Measurements from ENCODE around the gene RSPH3.
"Not testable (repeated sequence)": the region's sequence is repeated elsewhere in the genome, so short reads cannot be mapped to it uniquely, and the experiment has no call there.

Gene RSPH3

DNA sequence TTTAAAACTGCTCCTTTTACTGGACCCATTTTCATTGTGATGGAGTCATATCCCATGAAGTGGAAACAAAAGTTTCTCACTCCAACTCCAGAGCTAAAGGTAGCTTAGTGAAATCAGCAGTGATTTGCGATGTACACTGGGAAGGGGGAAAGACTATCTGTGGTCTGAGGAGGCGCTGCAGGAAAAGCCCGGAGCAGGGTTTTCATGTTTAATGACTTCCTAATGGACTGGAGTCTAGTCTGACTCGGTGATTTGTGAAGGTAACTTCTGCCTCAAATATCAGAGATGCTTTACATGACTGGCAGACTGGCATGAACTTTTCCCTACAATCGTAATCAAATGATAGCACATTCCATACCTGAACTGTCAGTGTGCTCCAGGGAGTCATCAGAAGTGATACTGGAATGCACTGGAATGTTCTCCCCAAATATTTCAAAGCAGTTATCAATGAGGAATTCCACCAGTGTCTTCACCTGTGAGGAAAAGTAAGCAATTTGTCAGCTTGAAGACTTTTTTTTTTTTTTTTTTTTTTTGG, 37.8 kb upstream of the RSPH3 start:
- no peak overlapping the region for H3K4me3 ChIP-seq (ENCODE audit: low read depth, low read length)
- in situ Hi-C loops (cut with HindIII; ENCODE audit: low sequenced_read_pairs) = no loop called here
- DNase-seq (ENCODE audit: low read depth, low spot score) = no peak
- TF ChIP-seq, protein P1, sequence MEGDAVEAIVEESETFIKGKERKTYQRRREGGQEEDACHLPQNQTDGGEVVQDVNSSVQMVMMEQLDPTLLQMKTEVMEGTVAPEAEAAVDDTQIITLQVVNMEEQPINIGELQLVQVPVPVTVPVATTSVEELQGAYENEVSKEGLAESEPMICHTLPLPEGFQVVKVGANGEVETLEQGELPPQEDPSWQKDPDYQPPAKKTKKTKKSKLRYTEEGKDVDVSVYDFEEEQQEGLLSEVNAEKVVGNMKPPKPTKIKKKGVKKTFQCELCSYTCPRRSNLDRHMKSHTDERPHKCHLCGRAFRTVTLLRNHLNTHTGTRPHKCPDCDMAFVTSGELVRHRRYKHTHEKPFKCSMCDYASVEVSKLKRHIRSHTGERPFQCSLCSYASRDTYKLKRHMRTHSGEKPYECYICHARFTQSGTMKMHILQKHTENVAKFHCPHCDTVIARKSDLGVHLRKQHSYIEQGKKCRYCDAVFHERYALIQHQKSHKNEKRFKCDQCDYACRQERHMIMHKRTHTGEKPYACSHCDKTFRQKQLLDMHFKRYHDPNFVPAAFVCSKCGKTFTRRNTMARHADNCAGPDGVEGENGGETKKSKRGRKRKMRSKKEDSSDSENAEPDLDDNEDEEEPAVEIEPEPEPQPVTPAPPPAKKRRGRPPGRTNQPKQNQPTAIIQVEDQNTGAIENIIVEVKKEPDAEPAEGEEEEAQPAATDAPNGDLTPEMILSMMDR (IDR thresholded peaks at IDR 0.05; ENCODE audit: low read depth, low read length) = no peak

DNA sequence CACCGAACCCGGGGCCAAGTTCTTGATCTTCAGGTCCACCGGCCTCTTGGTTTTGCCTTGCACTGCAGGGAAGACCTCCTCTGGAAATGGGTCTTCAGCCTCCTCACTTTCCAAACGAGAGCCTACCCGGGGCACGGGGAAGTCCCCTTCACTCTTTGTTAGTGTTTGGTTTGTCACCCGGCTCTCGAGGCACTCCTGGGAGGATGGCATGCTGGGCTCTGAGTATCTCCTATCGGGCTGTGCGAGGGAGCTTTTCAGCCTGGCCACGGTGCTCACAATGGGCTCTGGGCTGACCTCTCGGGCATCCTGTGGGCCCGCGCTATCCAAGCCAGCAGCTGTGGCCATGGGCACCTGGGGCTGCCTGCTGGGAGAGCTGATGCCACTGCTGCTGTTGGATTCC, 36.7 kb upstream of the RSPH3 start:
- DNase-seq (ENCODE audit: low read depth, low spot score) = no peak
- no peak overlapping the region for H3K4me3 ChIP-seq (ENCODE audit: low read depth, low read length)

DNA sequence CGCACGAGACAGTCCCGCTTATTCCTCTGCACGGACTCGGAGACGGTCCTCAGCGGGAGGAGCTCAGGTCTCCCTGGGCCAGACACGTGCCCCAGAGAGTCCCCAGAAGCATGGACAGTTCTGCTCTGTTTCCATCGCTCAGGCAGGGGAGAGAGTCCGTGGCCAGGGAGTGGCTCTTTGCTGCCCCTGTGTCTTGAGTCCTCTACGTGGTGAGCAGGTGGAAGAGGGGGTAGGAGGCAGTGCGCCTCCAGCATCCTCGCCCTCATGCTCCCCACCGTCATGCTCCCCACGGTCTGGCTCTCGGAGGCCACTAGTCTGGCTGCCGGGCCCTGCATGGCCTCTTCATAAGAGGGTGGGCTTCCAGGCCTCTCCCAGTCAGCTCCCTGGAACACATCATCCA, 35.9 kb upstream of the RSPH3 start:
- no peak overlapping the region for H3K4me3 ChIP-seq (ENCODE audit: low read depth, low read length)
- in situ Hi-C loops (cut with HindIII; ENCODE audit: low sequenced_read_pairs) = no loop called here
- TF ChIP-seq, protein P1 (IDR thresholded peaks at IDR 0.05; ENCODE audit: low read depth, low read length) = no peak
- no peak for DNase-seq (ENCODE audit: low read depth, low spot score)

More for the DNA sequence above, 36.7 kb upstream of the RSPH3 start:
- TF ChIP-seq, protein P1 (IDR thresholded peaks at IDR 0.05; ENCODE audit: low read depth, low read length) = no peak
- in situ Hi-C loops (cut with HindIII; ENCODE audit: low sequenced_read_pairs) = no loop called here

DNA sequence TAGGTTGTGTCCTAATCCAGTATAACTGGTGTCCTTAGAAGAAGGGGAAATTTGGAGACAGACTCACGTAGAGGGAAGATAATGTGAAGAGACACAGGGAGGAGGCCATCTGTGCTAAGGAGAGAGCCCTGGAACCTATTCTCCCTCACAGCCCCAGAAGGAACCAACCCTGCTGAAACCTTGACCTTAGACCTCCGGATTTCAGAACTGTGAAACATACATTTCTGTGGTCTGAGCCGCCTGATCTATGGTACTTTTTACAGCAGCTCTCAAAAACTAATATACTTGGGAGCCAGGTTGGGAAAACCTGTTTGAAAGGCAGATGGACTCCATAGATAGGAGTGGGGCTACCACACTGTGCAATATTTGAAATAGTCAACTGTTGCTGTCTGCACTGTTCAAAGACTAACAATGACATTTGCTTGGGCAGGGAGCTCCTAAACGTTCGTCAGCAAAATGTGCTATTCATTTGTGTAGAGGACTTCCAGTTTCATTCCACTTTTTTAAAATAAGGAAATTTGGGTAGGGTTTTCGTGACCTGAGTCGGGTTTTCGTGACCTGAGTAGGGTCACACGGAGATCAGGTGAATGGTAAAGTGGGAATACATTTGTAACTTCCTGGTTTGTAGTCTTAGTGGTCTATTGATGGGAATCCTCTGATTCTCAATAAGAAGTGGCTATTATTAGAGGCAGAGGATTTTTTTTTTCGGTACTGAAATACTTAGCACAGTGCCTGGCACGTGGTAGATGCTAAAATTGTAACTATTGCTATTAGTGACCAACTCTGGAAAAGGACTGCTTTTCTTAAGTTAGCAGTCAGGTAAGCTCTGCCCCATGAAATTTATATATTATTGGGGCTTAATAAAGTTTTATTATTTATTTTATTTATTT, 33.4 kb upstream of the RSPH3 start:
- TF ChIP-seq, protein P1 (IDR thresholded peaks at IDR 0.05; ENCODE audit: low read depth, low read length) = no peak
- H3K4me3 ChIP-seq (ENCODE audit: low read depth, low read length) = no peak overlapping the region
- in situ Hi-C loops (cut with HindIII; ENCODE audit: low sequenced_read_pairs) = no loop called here
- no peak for DNase-seq (ENCODE audit: low read depth, low spot score)

DNA sequence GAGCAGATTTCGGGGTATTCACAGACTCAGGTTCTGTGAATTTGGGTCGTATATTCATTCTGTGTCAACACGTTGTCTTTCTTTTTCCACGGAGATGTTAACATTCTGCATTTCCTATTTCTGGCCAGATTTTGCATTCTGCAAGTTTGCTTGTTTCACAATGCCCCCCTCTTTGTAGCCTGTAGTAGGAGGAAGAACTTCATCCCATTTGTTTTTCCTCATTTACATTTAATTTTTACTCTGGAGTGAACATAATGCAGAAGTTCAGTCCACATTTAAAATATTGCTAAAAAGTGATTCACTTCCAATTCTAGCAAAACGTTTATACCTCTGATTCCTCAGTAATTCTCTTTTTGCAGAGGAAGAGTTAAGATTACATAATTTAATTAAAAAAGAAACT, 31.8 kb upstream of the RSPH3 start:
- TF ChIP-seq, protein P1 (IDR thresholded peaks at IDR 0.05; ENCODE audit: low read depth, low read length) = no peak
- no peak overlapping the region for H3K4me3 ChIP-seq (ENCODE audit: low read depth, low read length)
- in situ Hi-C loops (cut with HindIII; ENCODE audit: low sequenced_read_pairs) = no loop called here
- DNase-seq (ENCODE audit: low read depth, low spot score) = no peak

DNA sequence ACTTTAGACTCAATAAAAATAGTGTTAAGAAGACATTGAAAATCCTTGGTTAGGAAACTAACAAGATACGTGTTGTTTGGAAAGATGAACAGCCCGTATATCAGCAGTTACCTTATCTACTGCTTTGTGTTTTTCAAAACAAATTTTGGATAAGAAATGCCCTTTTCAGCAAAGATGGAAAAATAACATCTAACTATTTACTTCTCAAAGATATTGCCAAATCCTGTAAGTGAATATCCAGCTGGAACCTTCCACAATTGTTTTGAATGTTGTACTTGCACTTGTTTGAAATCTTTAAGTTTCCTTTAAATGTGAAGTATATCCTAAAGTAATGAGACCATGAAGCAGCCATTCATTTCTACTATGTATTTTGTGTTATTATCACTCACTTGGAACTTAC, 30.2 kb upstream of the RSPH3 start:
- in situ Hi-C loops (cut with HindIII; ENCODE audit: low sequenced_read_pairs) = no loop called here
- no peak for DNase-seq (ENCODE audit: low read depth, low spot score)
- TF ChIP-seq, protein P1 (IDR thresholded peaks at IDR 0.05; ENCODE audit: low read depth, low read length) = no peak
- no peak overlapping the region for H3K4me3 ChIP-seq (ENCODE audit: low read depth, low read length)

DNA sequence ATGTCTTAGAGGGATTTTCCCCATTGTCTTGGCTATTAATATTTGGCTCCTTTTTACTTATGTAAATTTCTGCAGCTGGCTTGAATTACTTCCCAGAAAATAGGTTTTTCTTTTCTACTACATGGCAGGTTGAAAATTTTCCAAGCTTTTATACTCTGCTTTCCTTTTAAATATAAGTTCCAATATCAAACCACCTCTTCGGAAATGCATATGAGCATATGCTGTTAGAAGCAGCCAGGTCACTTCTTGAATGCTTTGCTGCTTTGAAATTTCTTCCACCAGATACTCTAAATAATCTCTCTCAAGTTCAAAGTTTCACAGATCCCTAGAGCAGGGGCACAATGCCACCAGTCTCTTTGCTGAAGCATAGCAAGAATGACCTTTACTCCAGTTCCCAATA, 25.2 kb upstream of the RSPH3 start:
- DNase-seq (ENCODE audit: low read depth, low spot score); in situ Hi-C loops (cut with HindIII; ENCODE audit: low sequenced_read_pairs); H3K4me3 ChIP-seq (ENCODE audit: low read depth, low read length): not testable (repeated sequence)

All from astrocyte of the spinal cord (primary cell).